Ovary (tissue), 9 donors: ENCODE measurements around the gene SAMM50. TPM values are rescaled to one million over a fixed set of nuclear protein-coding genes. Genes with fewer than 3 reads are reported as not detected.

Source experiments
- DNase-seq, 5 donors: peaks; one replicate each; pipeline ENCODE4 v3.0.0-alpha.2; 2019 to 2020
- H3K27ac ChIP-seq, 2 donors: fragments of 200-600 bp; one replicate each; pipeline versions ENCODE4 v1.5.1 to v1.8.0; 2019 to 2022
- H3K27me3 ChIP-seq: fragments of 200-600 bp; one replicate; pipeline ENCODE4 v1.8.0; 2022
- H3K36me3 ChIP-seq: fragments of 200-600 bp; sonication (generic); one replicate; pipeline ENCODE4 v1.5.1; 2019
- H3K4me1 ChIP-seq: one replicate; pipeline ENCODE4 v1.8.1; 2013; ENCODE audit warnings: mild to moderate bottlenecking, moderate library complexity; ENCODE audit not compliant: insufficient read depth
- H3K4me3 ChIP-seq: fragments of 200-600 bp; sonication (generic); one replicate; pipeline ENCODE4 v1.5.1; 2017
- H3K9me3 ChIP-seq, 2 donors: fragments of 200-600 bp in 1 of 2; sonication (generic) in 1 of 2; one replicate each; pipeline versions ENCODE4 v1.5.1 to v1.8.1; 2013 to 2019; ENCODE audit warnings: mild to moderate bottlenecking in 1 of 2, moderate library complexity in 1 of 2
- CTCF ChIP-seq, 3 donors: fragments of 450-650 bp in 2 of 3; fragments of 200-600 bp in 1 of 3; IDR thresholded peaks; one replicate each; pipeline versions ENCODE4 v1.5.1 to v1.8.0; 2016 to 2022; ENCODE audit warnings: antibody characterized with exemption in 3 of 3, mild to moderate bottlenecking in 1 of 3
- EP300 ChIP-seq: sonication (generic); formaldehyde crosslinking; IDR thresholded peaks from one replicate; pipeline ENCODE4 v1.6.1; 2017; ENCODE audit warnings: antibody characterized with exemption
- POLR2A ChIP-seq: fragments of 450-650 bp; IDR thresholded peaks from one replicate; pipeline ENCODE4 v1.6.1; 2017; ENCODE audit warnings: antibody characterized with exemption, mild to moderate bottlenecking, moderate library complexity
- WGBS, 3 donors: extraction: QIAGEN DNeasy Blood & Tissue Kit in 1 of 3; methylation state at CpG; one replicate each; pipeline versions ENCODE4 v1.1.5 to v1.1.7; 2013 to 2017; 5-methylcytosine and 5-hydroxymethylcytosine counted together
- intact Hi-C, 4 donors: fragments of 100-400 bp; cut with DNase I; formaldehyde crosslinking; loops; one replicate each; pipeline versions ENCODE4 v1.11.0 to v1.15.1; 2022 to 2023
- polyA plus RNA-seq, 2 donors: library from polyadenylated mRNA; stranded (reverse); fragments of 200-250 nt in 1 of 2; fragments of 350-450 nt in 1 of 2; fragmentation: Illumina TruSeq in 1 of 2; extraction: RNeasy Lipid Tissue Mini Kit (QIAGEN cat#74804) in 1 of 2; gene quantifications; one replicate each; pipeline ENCODE4 v1.2.3, GENCODE V29; 2013 to 2014
- total RNA-seq, 7 donors: library from RNA; depleted of rRNA in 2 of 7; stranded (reverse); fragments of >200 nt in 2 of 7; fragmentation: NEBNext Ultra II Directional in 3 of 7; extraction: Animal tissue kit (Norgen Biotek cat#: 25700) in 3 of 7; gene quantifications; one replicate each; pipeline versions ENCODE4 v1.1.0 to v1.2.4, GENCODE V29; 2016 to 2023
- donor health status: DM: no; HTN: no; CAD: no; lungs with moderate emphysema.
- donor health status: DM: no; HTN: no; CAD: no.
- donor health status: Bipolar disorder and iron deficiency.
- donor health status: DM: yes; HTN: yes; CAD: no.
- donor health status: DM: no; HTN: no; CAD: no.
- donor health status: DM: yes; HTN: yes; CAD: no.

Gene SAMM50
- total and polyA plus RNA-seq, 9 donors = 18.0 to 60.2 (median 42.4) TPM

- Histone ChIP-seq H3K27ac (no peak overlapping the region), H3K27me3 (no peaks in the 10 kb centered on the region), H3K9me3 (no peaks in the 10 kb centered on the region), H3K36me3 (no peaks in the 10 kb centered on the region), H3K4me3 (no peak overlapping the region), H3K4me1 (no peaks in the 10 kb centered on the region)
- intact Hi-C loops = no loop called here
- no peak for DNase-seq
- WGBS, 3 donors = 83% methylated on average over 19 of the region's 19 CpGs
- TF ChIP-seq POLR2A (no peak), EP300 (no peak), CTCF (IDR thresholded peaks at IDR 0.05) (no peak)
These were observed 21.9 kb downstream of the SAMM50 start for GRCh38 chr22:43976861-43977795.

GRCh38 chr22:43978558-43978957, 23.3 kb downstream of the SAMM50 start:
- no peak for DNase-seq
- no peak for TF ChIP-seq POLR2A
- TF ChIP-seq EP300 = no peak
- no peak for TF ChIP-seq CTCF (IDR thresholded peaks at IDR 0.05)
- Histone ChIP-seq H3K27me3 (no peaks in the 10 kb centered on the region), H3K9me3 (no peaks in the 10 kb centered on the region), H3K4me1 (no peaks in the 10 kb centered on the region), H3K36me3 (no peaks in the 10 kb centered on the region), H3K4me3 (no peak overlapping the region), H3K27ac (no peak overlapping the region)
- intact Hi-C loops = no loop called here
- WGBS, 3 donors = 89 to 91% (median 91%) methylated on average over 4 of the region's 4 CpGs

GRCh38 chr22:43980579-43980978, 25.3 kb downstream of the SAMM50 start:
- intact Hi-C loops = no loop called here
- H3K9me3 ChIP-seq = no peaks in the 10 kb centered on the region
- H3K36me3 ChIP-seq = no peaks in the 10 kb centered on the region
- no peak overlapping the region for H3K4me3 ChIP-seq
- no peaks in the 10 kb centered on the region for H3K4me1 ChIP-seq
- H3K27ac ChIP-seq = no peak overlapping the region
- no peak for DNase-seq
- TF ChIP-seq EP300 (no peak), CTCF (IDR thresholded peaks at IDR 0.05) (no peak), POLR2A (no peak)
- no peaks in the 10 kb centered on the region for H3K27me3 ChIP-seq
- WGBS, 3 donors = 96 to 98% (median 97%) methylated on average over 7 of the region's 7 CpGs

- Histone ChIP-seq H3K9me3 (no peaks in the 10 kb centered on the region), H3K36me3 (no peaks in the 10 kb centered on the region), H3K27ac (no peak overlapping the region), H3K4me1 (no peaks in the 10 kb centered on the region), H3K4me3 (no peak overlapping the region), H3K27me3 (no peaks in the 10 kb centered on the region)
- WGBS, 3 donors = 94 to 97% (median 94%) methylated on average over 15 to 17 of the region's 17 CpGs
- DNase-seq = no peak
- intact Hi-C loops = no loop called here
- TF ChIP-seq POLR2A (no peak), EP300 (no peak), CTCF (IDR thresholded peaks at IDR 0.05) (no peak)
These were observed 25.8 kb downstream of the SAMM50 start for GRCh38 chr22:43980996-43981395.
